Gastroesophageal sphincter (tissue), 4 donors: ENCODE measurements around the gene ZNF773. TPM values are rescaled to one million over a fixed set of nuclear protein-coding genes. Genes with fewer than 3 reads are reported as not detected.

Experiments
- ATAC-seq: fragments of 150-250 bp; one replicate; pipeline ENCODE4 v1.9.1; 2016; ENCODE audit warnings: mild to moderate bottlenecking, moderate library complexity
- H3K27ac ChIP-seq, 4 donors: fragments of 200-600 bp; sonication (generic) in 3 of 4; 1 replicate in 3 of 4; 2 replicates in 1 of 4; pipeline ENCODE4 v1.5.1; 2016 to 2019
- H3K27me3 ChIP-seq: fragments of 200-600 bp; sonication (generic); one replicate; pipeline ENCODE4 v1.5.1; 2019
- H3K36me3 ChIP-seq, 2 donors: fragments of 200-600 bp; sonication (generic); one replicate each; pipeline ENCODE4 v1.5.1; 2019; ENCODE audit warnings: control low read depth in 1 of 2
- H3K4me1 ChIP-seq, 3 donors: fragments of 200-600 bp; sonication (generic); 1 replicate in 2 of 3; 2 replicates in 1 of 3; pipeline ENCODE4 v1.5.1; 2016 to 2019; ENCODE audit warnings: control low read depth in 2 of 3
- H3K4me3 ChIP-seq, 2 donors: fragments of 200-600 bp; sonication (generic); one replicate each; pipeline ENCODE4 v1.5.1; 2019; ENCODE audit warnings: mild to moderate bottlenecking in 1 of 2, moderate library complexity in 1 of 2
- H3K9me3 ChIP-seq, 3 donors: fragments of 200-600 bp; sonication (generic); one replicate each; pipeline ENCODE4 v1.5.1; 2017 to 2019; ENCODE audit warnings: control low read depth in 2 of 3
- EP300 ChIP-seq: sonication (generic); formaldehyde crosslinking; IDR thresholded peaks from one replicate; pipeline ENCODE4 v1.6.1; 2017; ENCODE audit warnings: antibody characterized with exemption, mild to moderate bottlenecking
- POLR2A ChIP-seq, 2 donors: fragments of 450-650 bp; IDR thresholded peaks; one replicate each; pipeline ENCODE4 v1.6.1; 2017; ENCODE audit warnings: antibody characterized with exemption in 2 of 2, mild to moderate bottlenecking in 2 of 2, moderate library complexity in 1 of 2
- POLR2AphosphoS5 ChIP-seq: sonication (generic); formaldehyde crosslinking; IDR thresholded peaks from one replicate; pipeline ENCODE4 v1.6.1; 2017; ENCODE audit warnings: antibody characterized with exemption
- WGBS, 2 donors: methylation state at CpG; one replicate each; pipeline ENCODE4 v1.1.5; 2018; ENCODE audit warnings: low coverage in 1 of 2; 5-methylcytosine and 5-hydroxymethylcytosine counted together
- small RNA-seq, 4 donors: library from RNA; depleted of rRNA; stranded (forward); fragments of <200 nt; gene quantifications; one replicate each; pipeline ENCODE3, GENCODE V24; 2016
- total RNA-seq, 4 donors: library from RNA; depleted of rRNA; stranded (reverse); fragments of >200 nt; gene quantifications; one replicate each; pipeline ENCODE4 v1.1.0, GENCODE V29; 2016
- TF ChIP-seq, protein P1 (sequence below), 4 experiments: fragments of 200-600 bp in 2 of 4; fragments of 450-650 bp in 2 of 4; sonication (generic) in 1 of 4; IDR thresholded peaks; one replicate each; pipeline ENCODE4 v1.5.1; 2017 to 2019; ENCODE audit warnings: antibody characterized with exemption in 4 of 4, mild to moderate bottlenecking in 2 of 4, moderate library complexity in 2 of 4

ZNF773 gene
- total RNA-seq, 4 donors from 2014 or later, result 5.1 to 22.1 (median 13.9) TPM

DNA sequence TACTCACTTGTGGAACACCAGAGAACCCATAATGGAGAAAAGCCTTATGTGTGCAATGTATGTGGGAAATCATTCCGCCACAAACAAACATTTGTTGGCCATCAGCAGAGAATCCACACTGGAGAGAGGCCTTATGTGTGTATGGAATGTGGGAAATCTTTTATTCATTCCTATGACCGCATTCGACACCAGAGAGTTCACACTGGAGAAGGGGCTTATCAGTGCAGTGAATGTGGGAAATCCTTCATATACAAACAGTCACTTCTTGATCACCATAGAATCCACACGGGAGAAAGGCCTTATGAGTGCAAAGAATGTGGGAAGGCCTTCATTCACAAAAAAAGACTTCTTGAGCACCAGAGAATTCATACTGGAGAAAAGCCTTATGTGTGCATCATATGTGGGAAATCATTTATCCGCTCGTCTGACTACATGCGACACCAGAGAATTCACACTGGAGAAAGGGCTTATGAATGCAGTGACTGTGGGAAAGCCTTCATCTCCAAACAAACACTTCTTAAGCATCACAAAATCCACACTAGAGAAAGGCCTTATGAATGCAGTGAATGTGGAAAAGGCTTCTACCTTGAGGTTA, 38.3 kb downstream of the ZNF773 start:
- H3K27me3 ChIP-seq, result no peaks in the 10 kb centered on the region
- no peak for ATAC-seq
- no peak overlapping the region for H3K4me3 ChIP-seq
- H3K27ac ChIP-seq, result no peak overlapping the region
- H3K4me1 ChIP-seq, result no peaks in the 10 kb centered on the region
- 91 to 98% methylated on average over 7 of the region's 7 CpGs for WGBS, 2 donors
- peaks cover 31 to 100% of the 10 kb centered on the region in 2 donors for H3K36me3 ChIP-seq
- H3K9me3 ChIP-seq, result peaks cover 3 to 100% (median 5%) of the 10 kb centered on the region in 3 donors
- no peak for TF ChIP-seq POLR2A (IDR thresholded peaks at IDR 0.05)

DNA sequence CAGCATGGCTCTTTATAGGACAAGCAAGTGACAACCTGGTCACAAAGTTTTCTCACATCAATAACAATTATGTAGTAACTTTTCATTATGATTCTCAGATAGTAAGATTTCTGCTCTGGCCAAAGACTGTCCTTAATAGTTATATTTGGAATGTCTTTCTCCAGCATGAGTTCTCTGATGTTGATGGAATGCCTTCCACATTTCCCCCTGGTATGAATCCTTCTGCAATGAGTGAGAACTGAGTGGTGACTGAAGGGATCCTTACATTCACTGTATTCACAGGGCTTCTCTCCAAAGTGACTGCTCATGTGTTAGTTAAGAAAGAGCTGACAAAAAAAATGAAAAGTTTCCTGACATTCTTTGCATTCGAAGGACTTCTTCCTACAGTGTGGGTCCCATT, 46.8 kb downstream of the ZNF773 start:
- H3K27ac ChIP-seq, result no peak overlapping the region
- no peaks in the 10 kb centered on the region for H3K4me1 ChIP-seq
- H3K9me3 ChIP-seq, result peaks cover 6 to 100% (median 11%) of the 10 kb centered on the region in 3 donors
- no peak overlapping the region for H3K4me3 ChIP-seq
- 100% methylated on average over 1 of the region's 1 CpG; no CpG with 5 or more reads in 1 of the 2 donors for WGBS, 2 donors
- H3K36me3 ChIP-seq, result peaks cover 33 to 100% of the 10 kb centered on the region in 2 donors
- no peaks in the 10 kb centered on the region for H3K27me3 ChIP-seq
- no peak for ATAC-seq
- TF ChIP-seq POLR2A (IDR thresholded peaks at IDR 0.05) (no peak), EP300 (no peak), POLR2AphosphoS5 (no peak)
- TF ChIP-seq, protein P1, sequence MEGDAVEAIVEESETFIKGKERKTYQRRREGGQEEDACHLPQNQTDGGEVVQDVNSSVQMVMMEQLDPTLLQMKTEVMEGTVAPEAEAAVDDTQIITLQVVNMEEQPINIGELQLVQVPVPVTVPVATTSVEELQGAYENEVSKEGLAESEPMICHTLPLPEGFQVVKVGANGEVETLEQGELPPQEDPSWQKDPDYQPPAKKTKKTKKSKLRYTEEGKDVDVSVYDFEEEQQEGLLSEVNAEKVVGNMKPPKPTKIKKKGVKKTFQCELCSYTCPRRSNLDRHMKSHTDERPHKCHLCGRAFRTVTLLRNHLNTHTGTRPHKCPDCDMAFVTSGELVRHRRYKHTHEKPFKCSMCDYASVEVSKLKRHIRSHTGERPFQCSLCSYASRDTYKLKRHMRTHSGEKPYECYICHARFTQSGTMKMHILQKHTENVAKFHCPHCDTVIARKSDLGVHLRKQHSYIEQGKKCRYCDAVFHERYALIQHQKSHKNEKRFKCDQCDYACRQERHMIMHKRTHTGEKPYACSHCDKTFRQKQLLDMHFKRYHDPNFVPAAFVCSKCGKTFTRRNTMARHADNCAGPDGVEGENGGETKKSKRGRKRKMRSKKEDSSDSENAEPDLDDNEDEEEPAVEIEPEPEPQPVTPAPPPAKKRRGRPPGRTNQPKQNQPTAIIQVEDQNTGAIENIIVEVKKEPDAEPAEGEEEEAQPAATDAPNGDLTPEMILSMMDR (IDR thresholded peaks at IDR 0.05), result no peak

DNA sequence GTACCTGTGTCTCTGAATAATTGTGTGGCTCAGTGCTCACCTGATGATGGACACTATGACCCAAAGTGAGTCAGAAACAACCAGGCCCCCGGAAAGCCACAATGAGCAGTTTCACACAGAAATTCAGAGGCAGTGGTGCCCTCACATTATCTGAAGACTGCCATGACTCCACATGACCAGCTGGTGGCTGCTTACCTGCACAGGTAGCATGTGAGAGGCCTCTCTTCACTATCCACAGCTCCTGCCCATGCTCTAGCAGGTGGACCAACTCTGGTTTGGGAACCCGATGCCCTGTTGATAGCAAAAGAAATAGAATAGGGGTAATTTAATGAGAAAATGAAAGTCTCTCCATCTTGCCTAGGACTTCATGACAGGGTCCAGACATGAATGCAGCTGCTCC, 52.7 kb downstream of the ZNF773 start:
- H3K27ac ChIP-seq, result no peak overlapping the region
- peaks cover 7 to 99% of the 10 kb centered on the region in 2 donors for H3K36me3 ChIP-seq
- WGBS, 2 donors, result 100% methylated on average over 1 of the region's 2 CpGs; no CpG with 5 or more reads in 1 of the 2 donors
- no peak overlapping the region for H3K4me3 ChIP-seq
- H3K4me1 ChIP-seq, result no peaks in the 10 kb centered on the region
- ATAC-seq, result no peak
- TF ChIP-seq POLR2A (IDR thresholded peaks at IDR 0.05) (no peak), POLR2AphosphoS5 (no peak), EP300 (no peak)
- TF ChIP-seq, protein P1 (IDR thresholded peaks at IDR 0.05), result no peak
- H3K9me3 ChIP-seq, result peaks cover 0 to 91% (median 4%) of the 10 kb centered on the region in 3 donors
- no peaks in the 10 kb centered on the region for H3K27me3 ChIP-seq

DNA sequence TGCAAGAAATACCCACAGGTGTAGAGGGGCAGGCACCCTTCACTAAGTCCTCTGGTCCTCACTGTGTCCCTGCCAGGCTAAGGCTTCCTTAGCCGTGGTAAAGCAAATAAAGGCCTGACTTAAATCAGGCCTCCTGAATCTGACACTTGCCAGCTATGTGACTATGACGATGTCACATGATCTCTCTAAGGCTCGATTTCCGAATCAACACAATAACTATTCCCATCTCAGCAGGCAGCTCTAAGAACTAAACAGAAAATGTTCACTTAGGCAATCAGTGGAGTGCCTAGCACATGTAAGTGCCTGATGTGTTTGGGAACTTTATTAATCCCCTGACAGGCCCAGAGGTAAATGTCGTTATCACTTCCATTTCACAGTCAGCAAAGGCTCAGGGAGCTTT, 57.9 kb downstream of the ZNF773 start:
- peaks cover 0 to 46% of the 10 kb centered on the region in 2 donors for H3K36me3 ChIP-seq
- no peak overlapping the region for H3K27ac ChIP-seq
- H3K27me3 ChIP-seq, result no peaks in the 10 kb centered on the region
- TF ChIP-seq EP300 (no peak), POLR2A (IDR thresholded peaks at IDR 0.05) (no peak), POLR2AphosphoS5 (no peak)
- TF ChIP-seq, protein P1 (IDR thresholded peaks at IDR 0.05), result no peak
- peaks cover 0 to 26% (median 13%) of the 10 kb centered on the region in 3 donors for H3K4me1 ChIP-seq
- no peak for ATAC-seq
- 73 to 74% methylated on average over 2 to 4 of the region's 5 CpGs for WGBS, 2 donors
- H3K9me3 ChIP-seq, result peaks cover 0 to 57% (median 1%) of the 10 kb centered on the region in 3 donors
- no peak overlapping the region for H3K4me3 ChIP-seq

Small RNAs within 50 kb of the gene (small RNA-seq; reads per million reads assigned to genes)
- 0 reads per million in 4 donors for gene VN1R107P

Other genes starting within 250 kb of the ZNF773 start
- gene ZNF460, start 219.5 kb upstream of the ZNF773 start, total RNA-seq, result 10 to 100 TPM; 40.4 to 76.3 (median 65.3) TPM
- gene ZNF543, start 179.5 kb upstream of the ZNF773 start, total RNA-seq, result 10 to 100 TPM in 1 of 4 donors, 1 to 10 TPM in 3; 9.3 to 11.7 (median 9.7) TPM
- 10 to 100 TPM in 3 of 4 donors, 1 to 10 TPM in 1; 9.2 to 12.2 (median 10.9) TPM for gene ZNF304, start 148.7 kb upstream of the ZNF773 start, total RNA-seq
- 10 to 100 TPM in 3 of 4 donors, 1 to 10 TPM in 1; 9.0 to 17.0 (median 13.2) TPM for gene TRAPPC2B, start 136.4 kb upstream of the ZNF773 start, total RNA-seq
- 1 to 10 TPM; 1.0 to 4.8 (median 2.0) TPM for gene ZNF547, start 136.4 kb upstream of the ZNF773 start, total RNA-seq
- 10 to 100 TPM; 17.9 to 36.8 (median 21.8) TPM for gene ZNF548, start 110.1 kb upstream of the ZNF773 start, total RNA-seq
- gene ZNF17, start 88.8 kb upstream of the ZNF773 start, total RNA-seq, result 10 to 100 TPM in 3 of 4 donors, 1 to 10 TPM in 1; 9.1 to 21.0 (median 11.9) TPM
- gene ZNF749, start 64.6 kb upstream of the ZNF773 start, total RNA-seq, result 10 to 100 TPM in 1 of 4 donors, 1 to 10 TPM in 3; 4.8 to 10.6 (median 6.8) TPM
- 1 to 10 TPM in 2 of 4 donors, under 1 TPM in 2; 0.57 to 2.3 (median 1.5) TPM for gene VN1R1, start 42.8 kb upstream of the ZNF773 start, total RNA-seq
- 10 to 100 TPM in 2 of 4 donors, 1 to 10 TPM in 2; 5.8 to 15.5 (median 11.7) TPM for gene ZNF772, start 22.4 kb upstream of the ZNF773 start, total RNA-seq
- 10 to 100 TPM in 2 of 4 donors, 1 to 10 TPM in 2; 6.4 to 30.8 (median 10.1) TPM for gene ZNF419, start 12.2 kb upstream of the ZNF773 start, total RNA-seq
- gene ZNF549, start 27.4 kb downstream of the ZNF773 start, total RNA-seq, result 1 to 10 TPM; 5.4 to 9.3 (median 5.7) TPM
- gene ZNF550, start 59.9 kb downstream of the ZNF773 start, total RNA-seq, result 1 to 10 TPM; 4.8 to 5.7 (median 5.2) TPM
- gene ZNF416, start 79.0 kb downstream of the ZNF773 start, total RNA-seq, result 1 to 10 TPM; 4.0 to 6.1 (median 5.7) TPM
- gene ZIK1, start 84.2 kb downstream of the ZNF773 start, total RNA-seq, result 10 to 100 TPM in 1 of 4 donors, 1 to 10 TPM in 3; 4.4 to 14.5 (median 6.4) TPM
- gene ZNF530, start 99.9 kb downstream of the ZNF773 start, total RNA-seq, result 1 to 10 TPM; 1.4 to 6.3 (median 4.0) TPM
- gene ZNF134, start 114.3 kb downstream of the ZNF773 start, total RNA-seq, result 10 to 100 TPM; 23.4 to 33.1 (median 28.6) TPM
- 10 to 100 TPM in 3 of 4 donors, 1 to 10 TPM in 1; 8.3 to 16.8 (median 15.3) TPM for gene ZNF211, start 133.2 kb downstream of the ZNF773 start, total RNA-seq
- not detected for gene ZSCAN4, start 169.0 kb downstream of the ZNF773 start, total RNA-seq
- 1 to 10 TPM; 4.4 to 7.3 (median 6.7) TPM for gene ZNF551, start 182.0 kb downstream of the ZNF773 start, total RNA-seq
- gene ZNF154, start 209.3 kb downstream of the ZNF773 start, total RNA-seq, result 10 to 100 TPM in 1 of 4 donors, 1 to 10 TPM in 3; 3.8 to 12.6 (median 9.0) TPM
- gene ZNF671, start 227.7 kb downstream of the ZNF773 start, total RNA-seq, result 10 to 100 TPM in 3 of 4 donors, 1 to 10 TPM in 1; 8.8 to 16.8 (median 11.7) TPM
- gene ZNF776, start 246.9 kb downstream of the ZNF773 start, total RNA-seq, result 10 to 100 TPM; 12.1 to 14.9 (median 13.3) TPM